HG03432 (cell line): ENCODE data around the gene BSN.

Source experiments
- ATAC-seq: cut with Tn5 transposase; IDR thresholded peaks from one replicate; pipeline ENCODE4 v1.9.1; 2021; ENCODE audit warnings: mild to moderate bottlenecking, moderate library complexity; ENCODE audit not compliant: unreplicated experiment

BSN gene

GRCh38 chr3:49602049-49602554 lies 47.8 kb downstream of the BSN start:
- ATAC-seq: no peak

GRCh38 chr3:49602877-49603411 lies 48.7 kb downstream of the BSN start:
- ATAC-seq: no peak

GRCh38 chr3:49606427-49606826 lies 52.1 kb downstream of the BSN start:
- no peak for ATAC-seq

GRCh38 chr3:49607105-49607591 lies 52.9 kb downstream of the BSN start:
- no peak for ATAC-seq

- no peak for ATAC-seq
These were observed 53.5 kb downstream of the BSN start for GRCh38 chr3:49607796-49608195.

- no peak for ATAC-seq
These were observed 55.0 kb downstream of the BSN start for GRCh38 chr3:49609314-49609713.

- no peak for ATAC-seq
These were observed 55.5 kb downstream of the BSN start for GRCh38 chr3:49609815-49610214.

- ATAC-seq: no peak
These were observed 56.5 kb downstream of the BSN start for GRCh38 chr3:49610666-49611280.

- ATAC-seq: no peak
These were observed 57.0 kb downstream of the BSN start for GRCh38 chr3:49611291-49611690.

- ATAC-seq: no peak
These were observed 57.4 kb downstream of the BSN start for GRCh38 chr3:49611719-49612118.

- no peak for ATAC-seq
These were observed 60.7 kb downstream of the BSN start for GRCh38 chr3:49614936-49615335.

- ATAC-seq: no peak
These were observed 61.8 kb downstream of the BSN start for GRCh38 chr3:49616061-49616460.

GRCh38 chr3:49616491-49616941 lies 62.2 kb downstream of the BSN start:
- ATAC-seq: no peak

GRCh38 chr3:49617390-49618013 lies 63.2 kb downstream of the BSN start:
- no peak for ATAC-seq

- ATAC-seq: no peak
These were observed 64.1 kb downstream of the BSN start for GRCh38 chr3:49618412-49618811.

GRCh38 chr3:49619649-49620048 lies 65.4 kb downstream of the BSN start:
- ATAC-seq: no peak

- ATAC-seq: no peak
These were observed 66.5 kb downstream of the BSN start for GRCh38 chr3:49620728-49621127.

- no peak for ATAC-seq
These were observed 68.8 kb downstream of the BSN start for GRCh38 chr3:49623071-49623470.

GRCh38 chr3:49625071-49625470 lies 70.8 kb downstream of the BSN start:
- ATAC-seq: no peak

- ATAC-seq: no peak
These were observed 71.9 kb downstream of the BSN start for GRCh38 chr3:49626101-49626581.

GRCh38 chr3:49626796-49627195 lies 72.5 kb downstream of the BSN start:
- no peak for ATAC-seq

- no peak for ATAC-seq
These were observed 73.4 kb downstream of the BSN start for GRCh38 chr3:49627634-49628033.
